HG03135 (cell line): ENCODE results near the gene PROC.

Source experiments
- ATAC-seq: cut with Tn5 transposase; IDR thresholded peaks from one replicate; pipeline ENCODE4 v1.9.1; 2021; ENCODE audit warnings: mild to moderate bottlenecking, moderate library complexity; ENCODE audit not compliant: unreplicated experiment

PROC gene

DNA sequence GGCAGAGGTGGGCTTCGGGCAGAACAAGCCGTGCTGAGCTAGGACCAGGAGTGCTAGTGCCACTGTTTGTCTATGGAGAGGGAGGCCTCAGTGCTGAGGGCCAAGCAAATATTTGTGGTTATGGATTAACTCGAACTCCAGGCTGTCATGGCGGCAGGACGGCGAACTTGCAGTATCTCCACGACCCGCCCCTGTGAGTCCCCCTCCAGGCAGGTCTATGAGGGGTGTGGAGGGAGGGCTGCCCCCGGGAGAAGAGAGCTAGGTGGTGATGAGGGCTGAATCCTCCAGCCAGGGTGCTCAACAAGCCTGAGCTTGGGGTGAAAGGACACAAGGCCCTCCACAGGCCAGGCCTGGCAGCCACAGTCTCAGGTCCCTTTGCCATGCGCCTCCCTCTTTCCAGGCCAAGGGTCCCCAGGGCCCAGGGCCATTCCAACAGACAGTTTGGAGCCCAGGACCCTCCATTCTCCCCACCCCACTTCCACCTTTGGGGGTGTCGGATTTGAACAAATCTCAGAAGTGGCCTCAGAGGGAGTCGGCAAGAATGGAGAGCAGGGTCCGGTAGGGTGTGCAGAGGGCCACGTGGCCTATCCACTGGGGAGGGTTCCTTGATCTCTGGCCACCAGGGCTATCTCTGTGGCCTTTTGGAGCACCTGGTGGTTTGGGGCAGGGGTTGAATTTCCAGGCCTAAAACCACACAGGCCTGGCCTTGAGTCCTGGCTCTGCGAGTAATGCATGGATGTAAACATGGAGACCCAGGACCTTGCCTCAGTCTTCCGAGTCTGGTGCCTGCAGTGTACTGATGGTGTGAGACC lies at the start of gene PROC:
PROC (plus strand) TSS at position 128 of the 812 bp plus-strand sequence. CDS start 1,516 bp downstream, outside the sequence.
- ATAC-seq, result no peak

DNA sequence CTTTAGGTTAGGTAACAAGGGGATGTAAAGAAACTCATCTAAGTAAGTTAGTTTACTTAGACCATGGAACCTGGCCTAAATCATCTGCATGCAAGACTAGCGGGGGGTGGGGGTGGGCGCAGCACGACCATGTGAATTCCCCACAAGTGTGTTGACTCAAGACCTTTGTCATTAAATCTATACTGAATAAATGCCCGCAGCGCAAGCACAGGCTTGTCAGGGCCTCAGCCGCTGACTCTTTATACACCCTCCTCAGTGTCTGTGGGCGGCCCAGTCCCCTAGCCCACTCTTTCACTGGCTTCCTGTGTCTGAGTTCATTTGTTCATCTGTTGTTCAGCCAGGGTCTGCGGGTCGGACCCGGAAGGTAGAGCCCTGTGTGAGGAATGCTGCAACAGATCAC lies 48.2 kb upstream of the PROC start:
- no peak for ATAC-seq

DNA sequence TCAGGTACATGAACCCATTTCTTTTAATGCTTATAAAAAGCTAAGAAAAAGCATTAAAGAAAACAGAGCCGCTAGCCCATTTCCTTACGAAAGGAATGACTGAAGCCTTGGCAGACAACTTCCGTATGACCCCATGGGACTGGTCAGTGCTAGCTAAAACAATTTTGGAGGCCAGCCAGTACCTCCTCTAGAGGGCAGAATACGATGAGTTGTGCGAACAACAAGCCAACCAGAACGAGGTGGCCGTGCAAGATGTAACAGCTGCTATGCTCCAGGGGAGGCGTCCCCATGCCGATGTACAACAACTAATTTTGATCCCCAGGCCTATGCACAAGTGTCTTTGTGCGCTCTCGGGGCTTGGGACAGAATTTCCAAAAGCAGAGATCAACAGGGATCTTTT lies 47.2 kb upstream of the PROC start:
- no peak for ATAC-seq

DNA sequence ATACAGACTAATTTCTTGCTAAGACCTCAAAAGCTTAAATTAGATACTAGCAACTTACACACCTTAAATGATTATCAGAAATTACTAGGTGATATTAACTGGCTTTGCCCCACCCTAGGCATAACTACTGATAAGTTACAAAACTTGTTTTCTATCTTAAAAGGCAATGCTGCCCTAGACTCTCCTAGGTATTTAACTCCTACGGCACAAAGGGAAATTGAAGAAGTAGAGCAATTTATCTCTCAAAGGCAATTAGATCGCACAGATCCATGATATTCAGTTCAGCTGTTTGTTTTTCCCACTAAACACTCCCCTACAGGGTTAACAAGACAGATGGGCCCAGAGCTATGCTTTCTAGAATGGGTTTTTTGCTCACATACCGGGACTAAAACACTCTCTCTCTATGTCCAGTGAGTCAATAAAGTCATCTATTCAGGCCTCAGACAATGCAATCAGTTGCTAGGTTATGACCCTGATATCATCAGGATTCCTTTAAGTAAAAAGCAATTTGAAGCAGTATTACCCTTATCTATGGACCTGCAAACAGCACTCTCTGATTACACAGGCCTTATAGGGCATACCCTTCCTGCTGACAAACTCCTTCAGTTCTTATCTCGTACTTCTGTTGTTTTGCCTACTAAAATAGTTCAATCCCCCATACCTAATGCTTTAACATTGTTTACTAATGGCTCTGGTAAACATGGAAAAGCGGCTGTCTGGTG lies 44.7 kb upstream of the PROC start:
- no peak for ATAC-seq

DNA sequence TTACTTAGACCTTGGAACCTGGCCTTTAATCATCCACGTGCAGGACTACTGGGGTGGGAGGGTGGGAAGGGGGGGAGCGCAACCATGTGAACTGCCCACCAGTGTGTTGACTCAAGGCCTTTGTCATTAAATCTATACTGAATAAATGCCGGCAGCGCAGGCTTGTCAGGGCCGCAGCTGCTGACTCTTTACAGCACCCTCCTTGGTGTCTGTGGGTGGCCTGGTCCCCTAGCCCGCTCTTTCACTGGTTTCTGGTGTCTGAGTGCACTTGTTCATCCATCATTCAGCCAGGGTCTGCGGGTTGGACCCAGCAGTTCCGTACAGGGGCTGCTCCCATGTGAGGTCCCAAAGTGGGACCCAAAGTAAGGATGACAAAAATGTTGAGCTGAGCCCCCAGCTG lies 42.0 kb upstream of the PROC start:
- no peak for ATAC-seq

DNA sequence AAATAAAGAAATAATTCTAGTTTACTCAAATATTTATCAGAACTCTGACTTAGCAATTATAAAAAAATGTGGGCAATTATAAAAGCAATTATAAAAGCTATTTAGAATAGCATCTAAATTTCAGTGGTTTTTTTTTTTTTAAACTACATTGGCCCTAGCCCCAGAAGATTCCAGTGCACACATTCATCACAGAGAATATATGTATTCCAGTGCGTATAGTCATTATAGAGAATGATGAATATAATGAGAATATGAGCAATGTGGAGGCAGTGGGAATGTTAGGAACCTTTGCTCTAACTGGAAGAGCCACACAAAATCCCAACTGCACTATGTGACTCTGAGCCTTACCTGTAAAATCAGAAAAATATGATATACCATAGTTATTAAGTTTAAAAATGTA lies 41.0 kb upstream of the PROC start:
- ATAC-seq, result no peak

DNA sequence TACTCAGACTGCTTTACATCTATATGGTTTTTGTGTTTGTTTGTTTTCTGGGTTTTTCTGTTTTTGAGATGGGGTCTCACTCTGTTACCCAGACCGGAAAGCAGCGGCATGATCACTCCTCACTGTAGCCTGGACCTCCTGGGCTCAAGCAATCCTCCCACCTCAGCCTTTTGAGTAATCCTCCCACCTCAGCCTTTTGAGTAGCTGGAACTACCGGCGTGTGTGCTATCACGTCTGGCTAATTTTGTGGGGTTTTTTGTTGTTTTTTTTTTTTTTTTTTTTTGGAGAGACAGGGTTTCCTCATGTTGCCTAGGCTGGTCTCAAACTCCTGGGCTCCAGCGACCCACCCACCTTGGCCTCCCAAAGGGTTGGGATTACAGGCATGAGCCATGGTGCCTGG lies 39.5 kb upstream of the PROC start:
- ATAC-seq, result no peak

DNA sequence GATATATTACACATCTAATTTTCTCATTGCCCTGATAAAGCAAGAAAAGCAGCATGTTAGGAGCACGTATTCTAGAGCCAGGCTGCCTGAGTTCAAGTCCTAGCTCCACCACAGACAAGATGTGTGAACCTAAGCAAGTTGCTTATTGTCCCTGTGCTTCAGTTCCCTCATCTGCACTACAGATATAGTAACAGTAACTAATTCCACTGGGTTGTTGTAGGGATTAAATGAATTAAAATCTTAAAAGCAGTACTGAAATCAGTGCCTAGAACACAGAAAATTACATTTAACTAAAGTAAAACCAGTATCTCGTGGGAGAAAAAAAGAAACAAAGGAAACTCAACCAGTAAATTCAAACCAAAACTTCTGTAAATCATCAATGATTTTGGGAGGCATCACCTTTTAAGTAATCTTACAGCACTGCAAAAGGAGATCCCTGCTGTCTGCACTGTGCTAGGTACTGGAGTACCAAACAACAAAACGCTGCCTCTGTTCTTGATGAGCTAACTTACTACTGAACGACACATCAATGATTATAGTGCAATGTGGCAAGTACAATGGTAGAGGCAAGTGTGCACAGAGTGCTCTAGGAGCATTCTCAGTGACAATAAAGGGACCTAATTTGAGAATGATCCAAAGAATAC lies 38.4 kb upstream of the PROC start:
- no peak for ATAC-seq

DNA sequence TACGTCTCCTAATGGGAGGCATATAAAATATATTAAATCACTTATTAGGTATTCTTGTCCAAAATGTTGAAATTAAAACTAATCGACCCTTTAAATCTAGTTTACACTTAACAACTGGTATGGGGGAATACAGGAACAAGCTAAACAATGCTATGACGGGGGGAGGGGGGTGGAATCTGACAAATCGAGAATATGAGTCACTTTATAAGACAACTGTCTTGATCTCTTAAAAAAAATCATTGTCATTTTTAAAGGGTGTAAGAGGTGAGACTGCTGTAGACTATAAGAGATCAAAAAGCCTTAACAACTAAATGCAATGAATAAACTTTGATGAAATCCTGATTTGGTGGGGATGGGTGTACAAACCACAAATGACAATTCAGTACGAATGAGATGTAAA lies 36.5 kb upstream of the PROC start:
- no peak for ATAC-seq

DNA sequence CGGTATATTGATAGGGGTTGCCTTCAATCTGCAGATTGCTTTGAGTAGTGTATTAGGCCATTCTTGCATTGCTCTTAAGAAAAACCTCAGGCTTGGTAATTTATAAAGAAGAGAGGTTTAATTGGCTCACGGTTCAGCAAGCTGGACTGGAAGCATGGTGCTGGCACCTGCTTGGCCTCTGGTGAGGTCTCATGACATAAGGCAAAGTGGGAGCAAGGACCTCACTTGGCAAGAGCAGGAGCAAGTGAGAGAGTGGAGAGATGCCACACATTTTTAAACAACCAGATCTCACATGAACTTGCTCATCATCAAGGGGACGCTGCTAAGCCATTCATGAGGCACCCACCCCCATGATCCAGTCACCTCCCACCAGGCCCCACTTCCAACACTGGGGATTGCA lies 35.4 kb upstream of the PROC start:
- no peak for ATAC-seq

DNA sequence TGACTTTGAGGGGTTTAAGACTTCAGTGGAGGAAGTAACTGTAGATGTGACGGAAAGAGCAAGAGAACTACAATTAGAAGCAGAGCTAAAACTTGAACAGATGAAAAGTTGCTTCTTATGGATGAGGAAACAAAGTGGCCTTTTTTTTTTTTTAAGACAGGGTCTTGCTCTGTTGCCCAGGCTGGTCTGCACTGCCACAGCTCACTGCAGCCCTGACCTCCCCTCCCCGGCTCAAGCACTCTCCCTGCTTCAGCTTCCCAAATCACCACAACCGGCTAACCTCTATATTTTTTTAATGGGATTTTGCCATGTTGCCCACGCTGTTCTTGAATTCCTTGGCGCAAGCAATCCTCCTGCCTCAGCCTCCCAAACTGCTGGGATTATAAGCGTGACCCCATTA lies 33.7 kb upstream of the PROC start:
- no peak for ATAC-seq

DNA sequence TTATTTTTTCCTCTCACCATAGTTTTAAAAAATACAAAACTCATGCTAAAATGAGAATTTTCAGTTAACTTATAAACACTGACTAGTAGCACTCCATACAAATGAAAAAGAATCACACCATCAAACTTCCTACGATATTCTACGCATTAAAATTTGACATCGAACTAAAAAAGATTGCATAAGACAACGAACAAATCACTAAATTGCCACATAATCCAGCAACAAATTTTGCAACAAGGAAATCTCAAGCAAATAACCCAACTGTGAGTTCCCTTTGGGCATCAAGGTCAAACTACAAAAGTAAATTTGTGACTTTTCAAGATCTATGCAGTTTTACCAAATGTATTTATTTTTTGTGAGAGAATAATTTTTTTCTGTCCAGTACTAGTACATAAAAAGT lies 32.0 kb upstream of the PROC start:
- ATAC-seq, result no peak

DNA sequence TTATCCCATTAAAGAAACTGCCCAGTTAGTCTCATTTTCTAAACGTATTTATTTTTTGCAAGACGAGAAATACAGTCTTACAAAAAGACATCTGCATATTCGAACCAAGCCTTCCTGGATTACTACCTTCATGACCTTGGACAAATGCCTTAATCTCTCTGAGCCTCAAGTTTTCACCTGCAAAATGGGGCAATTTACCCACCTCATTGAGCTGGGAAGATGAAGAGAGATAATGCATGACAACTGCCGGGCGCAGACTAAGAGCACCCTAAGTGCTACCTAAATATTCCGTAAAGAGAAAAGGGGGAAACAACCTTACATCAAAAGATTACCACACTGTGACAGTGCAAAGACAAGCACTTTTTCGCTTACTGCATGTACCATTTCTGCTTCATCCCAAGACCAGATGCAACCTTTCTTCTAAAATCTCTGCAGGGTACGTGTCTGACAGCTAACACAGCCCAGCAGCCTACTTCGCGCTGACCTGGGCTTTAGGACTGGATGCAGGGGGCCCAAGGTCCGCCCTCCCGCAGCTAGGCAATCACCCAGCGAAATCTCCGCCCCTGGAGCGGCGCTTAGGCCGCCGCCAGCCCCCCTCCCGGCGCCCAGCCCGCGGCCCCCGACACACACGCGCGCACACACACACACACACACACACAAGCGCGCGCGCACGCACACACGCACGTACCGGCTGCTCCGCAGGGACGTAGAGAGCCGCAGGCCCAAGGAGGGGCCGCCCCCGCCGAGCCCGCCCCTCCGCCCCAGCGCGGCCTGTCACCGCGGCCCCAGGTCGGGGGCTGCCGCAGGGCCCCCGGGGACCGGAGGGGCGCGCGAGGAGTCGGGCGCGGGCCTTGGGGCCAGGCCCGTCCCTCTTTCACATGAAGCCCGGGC lies 31.2 kb upstream of the PROC start:
- ATAC-seq, result peak; percentile 68

DNA sequence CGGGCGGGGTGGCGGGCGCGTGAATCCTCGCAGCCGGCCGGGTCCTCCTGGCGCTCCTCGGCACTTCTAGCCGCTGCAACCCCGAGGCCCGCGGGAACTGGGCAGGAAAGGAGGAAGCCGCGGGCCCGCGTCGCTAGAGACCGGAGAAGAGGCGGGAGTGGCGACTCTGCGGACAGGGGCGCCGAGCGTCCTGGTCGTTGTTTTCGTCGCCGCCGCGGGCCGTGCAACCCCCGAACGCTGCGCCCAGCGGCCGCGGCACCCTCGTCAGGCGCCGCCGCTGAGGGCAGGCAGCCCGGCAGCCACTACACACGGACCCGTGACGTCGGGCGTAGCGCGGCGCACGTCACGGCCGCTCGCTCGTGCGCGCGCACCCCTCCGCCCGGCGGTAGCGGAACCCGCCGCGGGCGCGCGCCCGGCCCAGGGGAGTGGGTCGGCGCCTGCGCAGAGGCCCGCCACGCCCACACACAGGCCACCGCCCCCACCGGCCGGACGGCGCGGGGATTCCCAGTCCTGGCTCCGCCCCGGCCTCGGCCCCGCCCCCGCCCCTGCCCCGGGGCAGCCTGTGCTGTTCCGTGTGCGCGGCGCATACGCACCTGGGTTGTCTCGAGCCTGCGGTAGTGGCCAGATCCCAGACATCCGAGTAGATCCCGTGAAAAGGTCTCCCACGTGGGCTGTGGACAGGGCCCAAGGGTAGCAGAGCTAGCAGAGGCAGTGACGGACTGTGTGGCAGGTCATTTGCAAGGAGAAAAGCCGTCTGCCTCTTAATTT lies 30.4 kb upstream of the PROC start, which contains the start of gene MAP3K2:
MAP3K2 (minus strand) TSS at position 321 of the 768 bp plus-strand sequence. CDS start 44,846 bp downstream, outside the sequence.
- ATAC-seq, result peak; percentile 73

DNA sequence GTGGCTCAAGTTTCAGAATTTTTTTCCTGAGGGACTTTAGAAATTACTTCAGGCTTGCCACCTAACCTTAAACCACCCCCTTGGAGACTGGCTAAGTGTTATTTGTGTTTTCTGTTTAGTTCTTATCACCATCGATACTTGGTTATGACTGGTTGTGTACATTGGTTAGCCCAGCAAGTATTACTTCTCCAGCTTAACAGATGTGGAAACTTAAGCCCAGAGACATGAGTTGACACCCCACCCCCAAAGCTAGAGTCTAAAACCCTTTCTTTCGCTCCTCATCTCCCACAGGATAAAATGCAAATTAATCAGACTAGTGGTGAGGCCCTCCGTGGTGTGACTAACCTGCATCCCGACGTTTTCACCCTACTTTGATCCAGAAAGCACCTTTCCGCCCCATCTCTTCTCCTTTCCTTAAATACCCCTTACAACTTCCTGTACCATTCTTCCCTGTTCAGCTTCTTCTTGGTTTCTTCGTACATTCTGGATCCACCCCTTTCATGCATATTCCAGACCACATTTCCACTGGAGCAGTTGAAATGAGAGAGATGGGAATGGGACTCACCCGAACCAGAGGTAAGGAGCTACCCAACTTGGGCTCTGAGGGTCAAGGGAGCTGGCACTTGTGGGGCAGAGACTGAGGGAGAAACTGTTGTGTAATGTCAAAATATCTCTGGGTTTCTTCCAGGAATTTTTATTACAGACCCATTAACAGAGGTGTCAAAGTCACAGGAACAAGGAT lies 29.6 kb upstream of the PROC start:
- peak; percentile 28 for ATAC-seq

DNA sequence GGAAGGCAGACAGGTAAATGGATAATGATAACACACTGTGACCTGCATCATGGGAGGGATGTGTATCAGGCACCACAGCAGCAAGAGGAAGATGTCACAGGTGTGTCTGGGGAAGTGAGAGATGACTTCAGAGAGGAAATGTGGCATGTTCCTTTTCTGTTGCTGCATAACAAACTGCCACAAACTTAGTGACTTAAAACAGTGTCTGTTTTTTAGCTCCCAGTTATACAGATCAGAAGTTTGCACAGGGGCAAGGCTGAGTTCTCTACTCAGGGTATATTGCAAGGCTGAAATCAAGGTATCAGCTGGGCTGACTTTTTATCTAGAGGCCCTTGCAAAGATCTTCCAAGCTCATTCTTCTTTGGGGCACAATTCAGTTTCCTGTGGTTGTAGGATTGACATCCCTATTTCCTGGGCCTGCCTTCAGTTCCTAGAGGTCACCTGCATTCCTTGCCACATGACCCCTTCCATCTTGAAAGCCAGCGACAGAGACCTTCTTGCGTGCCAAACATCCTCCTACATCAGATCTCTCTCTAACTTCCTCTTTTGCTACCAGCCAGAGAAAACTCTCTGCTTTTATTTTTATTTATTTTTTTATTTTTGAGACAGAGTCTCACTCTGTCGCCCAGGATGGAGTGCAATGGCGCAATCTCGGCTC lies 28.3 kb upstream of the PROC start:
- ATAC-seq, result no peak

DNA sequence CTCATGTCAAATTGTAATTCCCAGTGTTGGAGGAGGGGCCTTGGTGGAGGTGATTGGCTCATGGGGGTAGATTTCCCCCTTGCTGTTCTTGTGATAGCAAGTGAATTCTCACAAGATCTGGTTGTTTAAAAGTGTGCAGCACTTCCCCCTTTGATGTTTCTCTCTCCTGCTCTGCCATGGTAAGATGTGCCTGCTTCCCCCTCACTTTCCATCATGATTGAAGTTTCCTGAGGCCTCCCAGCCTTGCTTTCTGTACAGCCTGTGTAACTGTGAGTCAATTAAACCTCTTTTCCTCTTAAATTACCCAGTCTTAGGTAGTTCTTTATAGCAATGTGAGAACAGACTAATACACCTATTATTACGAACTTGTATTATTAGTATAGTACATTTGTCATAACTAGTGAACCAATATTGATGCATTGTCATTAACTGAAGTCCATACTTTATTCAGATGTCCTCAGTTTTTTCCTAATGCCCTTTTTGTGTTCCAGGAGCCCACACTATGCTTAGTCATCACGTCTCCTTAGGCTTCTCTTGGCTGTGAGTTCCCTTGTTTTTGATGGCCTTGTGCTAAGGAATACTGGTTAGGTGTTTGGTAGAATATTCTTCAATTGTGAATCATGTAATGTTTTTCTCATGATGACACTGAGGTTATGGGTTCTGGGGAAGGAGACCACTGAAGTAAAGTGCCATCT lies 25.9 kb upstream of the PROC start:
- ATAC-seq, result no peak
